ENCODE data around the gene PRSS56. TPM values are rescaled to one million over a fixed set of nuclear protein-coding genes. Genes with fewer than 3 reads are reported as not detected.

PRSS56 gene
- total and polyA plus RNA-seq, 5 donors = 0.05 to 0.11 TPM; not detected in 3

DNA sequence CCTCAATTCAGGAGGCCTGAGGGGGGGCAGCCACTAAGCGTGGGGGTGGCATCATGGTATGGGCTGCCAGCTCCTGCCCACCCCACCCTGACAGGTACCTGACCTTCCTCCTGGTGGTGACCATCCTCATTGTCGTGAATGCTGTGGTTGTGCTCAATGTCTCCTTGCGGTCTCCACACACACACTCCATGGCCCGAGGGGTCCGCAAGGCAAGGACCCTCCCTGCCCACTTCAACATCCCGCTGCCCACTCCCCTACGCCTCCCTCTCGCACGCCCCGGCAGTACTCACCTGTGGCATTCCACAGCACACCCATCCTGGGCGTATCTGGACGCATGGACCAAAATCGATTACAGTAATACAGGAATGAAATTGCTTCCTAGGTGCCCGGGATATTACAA is 23.3 kb downstream of the PRSS56 start:
- 90% methylated on average over 14 of the region's 14 CpGs for WGBS
- H3K27me3 ChIP-seq (ENCODE audit: control insufficient read depth, insufficient read depth) = no peaks in the 10 kb centered on the region
- ATAC-seq (no peak), DNase-seq (peak in 2 of 3 donors; percentile 6 to 46)
- no peaks in the 10 kb centered on the region for H3K9me3 ChIP-seq (ENCODE audit: control insufficient read depth, low read length)
- no peak overlapping the region for H3K4me3 ChIP-seq (ENCODE audit: low read length)
- H3K27ac ChIP-seq (ENCODE audit: low read length) = no peak overlapping the region
- H3K4me1 ChIP-seq (ENCODE audit: control insufficient read depth, insufficient read depth, low read length) = no peaks in the 10 kb centered on the region
- intact Hi-C loops (cut with DNase I) = no loop called here

GRCh38 chr2:232543928-232544631 is 23.9 kb downstream of the PRSS56 start:
- no peak for ATAC-seq
- Histone ChIP-seq H3K4me3 (ENCODE audit: low read length) (no peak overlapping the region), H3K27me3 (ENCODE audit: control insufficient read depth, insufficient read depth) (no peaks in the 10 kb centered on the region), H3K27ac (ENCODE audit: low read length) (no peak overlapping the region), H3K9me3 (ENCODE audit: control insufficient read depth, low read length) (no peaks in the 10 kb centered on the region), H3K4me1 (ENCODE audit: control insufficient read depth, insufficient read depth, low read length) (no peaks in the 10 kb centered on the region)
- intact Hi-C loops (cut with DNase I) = no loop called here
- peak in 2 of 3 donors; percentile 16 to 54 for DNase-seq
- WGBS = 91% methylated on average over 19 of the region's 19 CpGs

- intact Hi-C loops (cut with DNase I) = no loop called here
- no peaks in the 10 kb centered on the region for H3K27me3 ChIP-seq (ENCODE audit: control insufficient read depth, insufficient read depth)
- 94% methylated on average over 6 of the region's 6 CpGs for WGBS
These were observed 24.5 kb downstream of the PRSS56 start for GRCh38 chr2:232544674-232545073.

DNA sequence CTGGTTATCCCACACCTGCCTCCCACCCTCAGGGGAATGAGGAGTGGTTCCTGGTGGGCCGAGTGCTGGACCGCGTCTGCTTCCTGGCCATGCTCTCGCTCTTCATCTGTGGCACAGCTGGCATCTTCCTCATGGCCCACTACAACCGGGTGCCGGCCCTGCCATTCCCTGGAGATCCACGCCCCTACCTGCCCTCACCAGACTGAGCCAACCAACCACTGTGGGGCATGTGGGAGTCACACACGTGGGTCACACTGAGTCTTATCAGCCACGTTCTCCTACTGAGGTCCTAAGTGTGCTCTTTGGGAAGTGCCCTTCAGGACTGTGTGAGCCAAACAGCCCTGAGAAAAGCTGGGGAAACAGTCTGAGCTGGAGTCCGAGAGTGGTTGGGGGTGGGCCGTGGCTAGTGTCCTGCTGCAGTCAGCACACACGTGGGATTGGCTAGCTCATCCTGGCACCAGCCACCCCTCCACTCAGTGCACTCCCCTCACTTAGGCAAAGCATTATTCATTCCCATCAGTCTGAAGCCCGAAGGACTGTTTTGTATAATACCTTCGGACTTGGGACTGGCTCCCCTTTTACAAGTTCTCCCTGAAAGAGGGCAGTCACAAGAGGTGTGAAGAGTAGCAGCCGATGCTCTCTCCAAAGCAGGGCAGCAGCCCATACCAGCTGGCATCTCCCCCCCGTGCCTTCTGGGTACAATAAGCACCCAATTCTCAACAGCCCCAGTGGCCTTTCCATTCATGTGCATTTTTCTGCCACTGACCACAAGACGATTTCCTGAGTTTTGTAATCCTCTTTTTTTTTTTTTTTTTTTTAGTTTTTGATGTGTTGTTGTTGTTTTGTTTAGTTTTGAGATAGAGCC is 25.6 kb downstream of the PRSS56 start:
- no peaks in the 10 kb centered on the region for H3K27me3 ChIP-seq (ENCODE audit: control insufficient read depth, insufficient read depth)
- no peak for ATAC-seq
- H3K4me3 ChIP-seq (ENCODE audit: low read length) = no peak overlapping the region
- DNase-seq = no peak
- no peaks in the 10 kb centered on the region for H3K4me1 ChIP-seq (ENCODE audit: control insufficient read depth, insufficient read depth, low read length)
- H3K27ac ChIP-seq (ENCODE audit: low read length) = no peak overlapping the region
- no peaks in the 10 kb centered on the region for H3K9me3 ChIP-seq (ENCODE audit: control insufficient read depth, low read length)
- intact Hi-C loops (cut with DNase I) = no loop called here
- WGBS = 88% methylated on average over 17 of the region's 17 CpGs

More at GRCh38 chr2:232544674-232545073, 24.5 kb downstream of the PRSS56 start:
- ATAC-seq (no peak), DNase-seq (no peak)
- Histone ChIP-seq H3K4me1 (ENCODE audit: control insufficient read depth, insufficient read depth, low read length) (no peaks in the 10 kb centered on the region), H3K27ac (ENCODE audit: low read length) (no peak overlapping the region), H3K4me3 (ENCODE audit: low read length) (no peak overlapping the region), H3K9me3 (ENCODE audit: control insufficient read depth, low read length) (no peaks in the 10 kb centered on the region)

GRCh38 chr2:232547991-232548390 is 27.8 kb downstream of the PRSS56 start:
- Histone ChIP-seq H3K4me1 (ENCODE audit: control insufficient read depth, insufficient read depth, low read length) (no peaks in the 10 kb centered on the region), H3K27ac (ENCODE audit: low read length) (no peak overlapping the region), H3K27me3 (ENCODE audit: control insufficient read depth, insufficient read depth) (no peaks in the 10 kb centered on the region), H3K4me3 (ENCODE audit: low read length) (no peak overlapping the region), H3K9me3 (ENCODE audit: control insufficient read depth, low read length) (no peaks in the 10 kb centered on the region)
- intact Hi-C loops (cut with DNase I) = no loop called here
- ATAC-seq (no peak), DNase-seq (no peak)
- 98% methylated on average over 6 of the region's 6 CpGs for WGBS

- H3K27me3 ChIP-seq (ENCODE audit: control insufficient read depth, insufficient read depth) = no peaks in the 10 kb centered on the region
- peak overlapping the region; percentile 86 for H3K4me3 ChIP-seq (ENCODE audit: low read length)
- DNase-seq (no peak), ATAC-seq (no peak)
- no peaks in the 10 kb centered on the region for H3K9me3 ChIP-seq (ENCODE audit: control insufficient read depth, low read length)
- 42% methylated on average over 21 of the region's 21 CpGs for WGBS
- intact Hi-C loops (cut with DNase I) = no loop called here
- no peaks in the 10 kb centered on the region for H3K4me1 ChIP-seq (ENCODE audit: control insufficient read depth, insufficient read depth, low read length)
- H3K27ac ChIP-seq (ENCODE audit: low read length) = peak overlapping the region; percentile 96
These were observed 29.6 kb downstream of the PRSS56 start for GRCh38 chr2:232549655-232550353.

DNA sequence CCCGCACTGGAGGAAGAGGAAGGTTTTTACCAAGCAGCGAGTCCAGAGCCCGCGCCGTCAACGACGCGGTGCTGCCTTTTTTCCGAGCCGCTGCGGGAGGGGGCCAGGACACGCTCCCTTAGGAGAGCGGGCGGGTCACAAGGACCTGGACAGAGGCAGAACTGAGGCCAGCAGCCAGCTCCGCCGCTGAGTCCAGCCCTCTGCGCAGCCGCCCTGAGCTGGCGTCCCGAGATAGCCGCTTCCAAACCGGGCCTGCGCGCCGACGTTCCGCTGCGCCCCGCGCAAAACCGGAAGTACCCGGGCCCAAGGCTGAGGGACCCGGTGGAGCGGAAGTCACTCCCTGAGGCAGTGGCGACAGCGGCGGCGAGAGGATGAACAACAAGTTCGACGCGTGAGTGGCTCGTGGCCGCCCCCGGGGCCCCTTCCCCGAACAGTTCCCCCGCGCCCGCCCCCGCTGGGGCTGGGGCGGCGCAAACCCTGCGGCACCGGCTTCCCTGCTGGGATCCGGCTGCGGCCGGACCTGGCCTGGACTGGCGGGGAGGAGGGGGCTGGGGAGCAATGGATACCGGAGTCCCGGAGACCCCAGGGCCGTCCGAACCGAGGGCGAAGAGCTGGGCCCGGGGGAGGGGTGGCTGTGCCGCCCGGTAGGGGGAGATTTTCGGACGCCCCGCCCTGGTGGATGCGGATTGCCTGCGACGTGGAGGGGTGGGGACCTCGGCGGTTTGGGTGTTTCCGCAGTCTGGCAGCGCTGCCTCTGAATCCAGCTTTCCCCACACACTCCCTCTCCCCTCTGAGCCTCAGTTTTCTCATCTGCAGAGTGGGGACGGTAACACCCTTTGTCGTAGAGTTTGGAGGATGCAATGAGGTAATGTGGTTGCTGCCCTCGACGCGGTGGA is 30.4 kb downstream of the PRSS56 start, which contains the start of the genes EIF4E2 and TIGD1:
EIF4E2 (plus strand) TSS at position 336 of the 896 bp plus-strand sequence; CDS start at position 372, 36 bp downstream.
TIGD1 (minus strand) TSS at position 204 of the 896 bp plus-strand sequence. CDS start 675 bp downstream, outside the sequence.
- Histone ChIP-seq H3K4me3 (ENCODE audit: low read length) (peak within 1 kb of the TSS; percentile 86), H3K4me1 (ENCODE audit: control insufficient read depth, insufficient read depth, low read length) (no peaks in the 10 kb centered on the region), H3K27ac (ENCODE audit: low read length) (peak within 1 kb of the TSS; percentile 96), H3K9me3 (ENCODE audit: control insufficient read depth, low read length) (no peaks in the 10 kb centered on the region), H3K27me3 (ENCODE audit: control insufficient read depth, insufficient read depth) (no peaks in the 10 kb centered on the region)
- under 1% methylated on average over 81 of the region's 81 CpGs for WGBS
- DNase-seq (peak; percentile 95 to 98 (median 98)), ATAC-seq (peak; percentile 98)
- intact Hi-C loops (cut with DNase I) = no loop called here

GRCh38 chr2:232551250-232551638 is 31.1 kb downstream of the PRSS56 start:
- Histone ChIP-seq H3K4me1 (ENCODE audit: control insufficient read depth, insufficient read depth, low read length) (no peaks in the 10 kb centered on the region), H3K9me3 (ENCODE audit: control insufficient read depth, low read length) (no peaks in the 10 kb centered on the region), H3K27me3 (ENCODE audit: control insufficient read depth, insufficient read depth) (no peaks in the 10 kb centered on the region), H3K4me3 (ENCODE audit: low read length) (peak overlapping the region; percentile 86), H3K27ac (ENCODE audit: low read length) (peak overlapping the region; percentile 96)
- ATAC-seq (no peak), DNase-seq (no peak)
- intact Hi-C loops (cut with DNase I) = no loop called here
- 13% methylated on average over 7 of the region's 7 CpGs for WGBS

- Histone ChIP-seq H3K4me1 (ENCODE audit: control insufficient read depth, insufficient read depth, low read length) (no peaks in the 10 kb centered on the region), H3K27me3 (ENCODE audit: control insufficient read depth, insufficient read depth) (no peaks in the 10 kb centered on the region), H3K4me3 (ENCODE audit: low read length) (peak overlapping the region; percentile 86), H3K9me3 (ENCODE audit: control insufficient read depth, low read length) (no peaks in the 10 kb centered on the region), H3K27ac (ENCODE audit: low read length) (no peak overlapping the region)
- DNase-seq (no peak), ATAC-seq (no peak)
- 93% methylated on average over 4 of the region's 4 CpGs for WGBS
- intact Hi-C loops (cut with DNase I) = no loop called here
These were observed 31.6 kb downstream of the PRSS56 start for GRCh38 chr2:232551776-232552175.

- 82% methylated on average over 3 of the region's 3 CpGs for WGBS
- Histone ChIP-seq H3K27ac (ENCODE audit: low read length) (no peak overlapping the region), H3K27me3 (ENCODE audit: control insufficient read depth, insufficient read depth) (no peaks in the 10 kb centered on the region), H3K4me1 (ENCODE audit: control insufficient read depth, insufficient read depth, low read length) (no peaks in the 10 kb centered on the region), H3K4me3 (ENCODE audit: low read length) (no peak overlapping the region), H3K9me3 (ENCODE audit: control insufficient read depth, low read length) (no peaks in the 10 kb centered on the region)
- intact Hi-C loops (cut with DNase I) = no loop called here
- DNase-seq = no peak
- ATAC-seq = no peak
These were observed 36.2 kb downstream of the PRSS56 start for GRCh38 chr2:232556426-232556825.
